Cardiac septum (tissue), 1 donor: ENCODE data around the gene SPAST. TPM values are rescaled to one million over a fixed set of nuclear protein-coding genes. Genes with fewer than 3 reads are reported as not detected.
"Not testable (repeated sequence)": the region's sequence is repeated elsewhere in the genome, so short reads cannot be mapped to it uniquely, and the experiment has no call there.

Experiments
- DNase-seq: peaks from one replicate; pipeline ENCODE4 v3.0.0-alpha.2; 2020; ENCODE audit warnings: low spot score
- intact Hi-C: fragments of 100-400 bp; cut with DNase I; formaldehyde crosslinking; loops from one replicate; pipeline ENCODE4 v1.14.0; 2022
- total RNA-seq: library from RNA; stranded (reverse); fragmentation: NEBNext Ultra II Directional; extraction: Animal tissue kit (Norgen Biotek cat#: 25700); gene quantifications from one replicate; pipeline ENCODE4 v1.2.1, GENCODE V29; 2021
- donor health status: DM: no; HTN: no; CAD: no.

The SPAST gene
- total RNA-seq, 1 donor from 2014 or later: 8.1 TPM

GRCh38 chr2:32108111-32108510 is 44.8 kb downstream of the SPAST start:
- no peak for DNase-seq
- intact Hi-C loops: no loop called here

GRCh38 chr2:32118055-32118454 is 54.7 kb downstream of the SPAST start:
- no peak for DNase-seq
- intact Hi-C loops: no loop called here

GRCh38 chr2:32119161-32119560 is 55.8 kb downstream of the SPAST start:
- no peak for DNase-seq
- intact Hi-C loops: no loop called here

- no peak for DNase-seq
- intact Hi-C loops: no loop called here
Measured at GRCh38 chr2:32124660-32125059, 61.3 kb downstream of the SPAST start.

GRCh38 chr2:32128636-32129035 is 65.3 kb downstream of the SPAST start:
- DNase-seq: no peak
- intact Hi-C loops: no loop called here

GRCh38 chr2:32129086-32129485 is 65.7 kb downstream of the SPAST start:
- DNase-seq: no peak
- intact Hi-C loops: no loop called here

- intact Hi-C loops: no loop called here
Measured at GRCh38 chr2:32135409-32135808, 72.1 kb downstream of the SPAST start.

GRCh38 chr2:32136097-32136496 is 72.7 kb downstream of the SPAST start:
- intact Hi-C loops: no loop called here
- no peak for DNase-seq

More at GRCh38 chr2:32135409-32135808, 72.1 kb downstream of the SPAST start:
- DNase-seq: no peak

GRCh38 chr2:32151544-32151943 is 88.2 kb downstream of the SPAST start:
- intact Hi-C loops, DNase-seq: not testable (repeated sequence)

- intact Hi-C loops: no loop called here
- DNase-seq: no peak
Measured at GRCh38 chr2:32159678-32160077, 96.3 kb downstream of the SPAST start.

- intact Hi-C loops: no loop called here
- no peak for DNase-seq
Measured at GRCh38 chr2:32161296-32161695, 97.9 kb downstream of the SPAST start.

- intact Hi-C loops: loop anchor here (2.0 kb wide), 1 partner anchor 193 kb away; the partner anchor contains the start of gene BIRC6
- not testable (repeated sequence) for DNase-seq
Measured at GRCh38 chr2:32164254-32164653, 100.9 kb downstream of the SPAST start.

GRCh38 chr2:32165027-32165347 is 101.6 kb downstream of the SPAST start:
- intact Hi-C loops: loop anchor here (1.0 to 2.0 kb wide), 2 partner anchors 102 to 192 kb away; partner anchors contain the start of genes BIRC6 and SPAST
- DNase-seq: not testable (repeated sequence)

GRCh38 chr2:32166115-32166574 is 102.8 kb downstream of the SPAST start:
- no peak for DNase-seq
- intact Hi-C loops: no loop called here

GRCh38 chr2:32168513-32168912 is 105.2 kb downstream of the SPAST start:
- intact Hi-C loops: no loop called here
- DNase-seq: no peak

GRCh38 chr2:32172870-32173269 is 109.5 kb downstream of the SPAST start:
- intact Hi-C loops: no loop called here
- DNase-seq: no peak

- intact Hi-C loops: no loop called here
- no peak for DNase-seq
Measured at GRCh38 chr2:32182667-32183066, 119.3 kb downstream of the SPAST start.

- intact Hi-C loops: no loop called here
- no peak for DNase-seq
Measured at GRCh38 chr2:32189011-32189410, 125.7 kb downstream of the SPAST start.

GRCh38 chr2:32192418-32192817 is 129.1 kb downstream of the SPAST start:
- intact Hi-C loops: no loop called here
- DNase-seq: no peak

GRCh38 chr2:32200814-32201213 is 137.5 kb downstream of the SPAST start:
- intact Hi-C loops: no loop called here
- no peak for DNase-seq

GRCh38 chr2:32203428-32203827 is 140.1 kb downstream of the SPAST start:
- intact Hi-C loops, DNase-seq: not testable (repeated sequence)
